H1 (cell line): ENCODE measurements around the gene SPOCK3.

ENCODE experiments used
- CEBPB ChIP-seq: IDR thresholded peaks from 2 replicates; pipeline ENCODE4 v1.6.1; 2012; ENCODE audit warnings: low read depth, low read length
- CTCF ChIP-seq, 3 experiments: IDR thresholded peaks; 1 replicate in 2 of 3; 2 replicates in 1 of 3; pipeline versions ENCODE4 v1.5.1 to v1.6.1; 2011; ENCODE audit warnings: low read length in 3 of 3, mild to moderate bottlenecking in 3 of 3, inconsistent platforms in 2 of 3, low read depth in 1 of 3, moderate library complexity in 1 of 3; ENCODE audit not compliant: insufficient read depth in 1 of 3; ENCODE audit errors: control extremely low read depth in 1 of 3
- EP300 ChIP-seq, 2 experiments: IDR thresholded peaks; 1 replicate in 1 of 2; 2 replicates in 1 of 2; pipeline ENCODE4 v1.6.1; 2011 to 2012; ENCODE audit warnings: low read depth in 2 of 2, low read length in 2 of 2, mild to moderate bottlenecking in 2 of 2, borderline replicate concordance in 1 of 2, inconsistent platforms in 1 of 2, moderate library complexity in 1 of 2
- HDAC6 ChIP-seq: IDR thresholded peaks from one replicate; pipeline ENCODE4 v1.7.1; 2012; ENCODE audit warnings: low read depth, mild to moderate bottlenecking, inconsistent platforms, low read length, moderate library complexity
- JUN ChIP-seq: IDR thresholded peaks from 2 replicates; pipeline ENCODE4 v1.6.1; 2011; ENCODE audit warnings: low read depth, mild to moderate bottlenecking, improper control_type of control experiment, low read length
- JUND ChIP-seq: IDR thresholded peaks from 2 replicates; pipeline ENCODE4 v1.6.1; 2011; ENCODE audit warnings: mild to moderate bottlenecking, improper control_type of control experiment, low read length
- MAFK ChIP-seq: IDR thresholded peaks from 2 replicates; pipeline ENCODE4 v1.6.1; 2012; ENCODE audit warnings: low read depth, mild to moderate bottlenecking, improper control_type of control experiment, low read length
- POLR2A ChIP-seq, 2 experiments: IDR thresholded peaks; 1 replicate in 1 of 2; 2 replicates in 1 of 2; pipeline ENCODE4 v1.6.1; 2011; ENCODE audit warnings: low read depth in 2 of 2, low read length in 2 of 2, mild to moderate bottlenecking in 2 of 2; ENCODE audit errors: control extremely low read depth in 1 of 2
- SIN3A ChIP-seq, 2 experiments: IDR thresholded peaks in 1 of 2; conservative IDR thresholded peaks in 1 of 2; 2 replicates each; pipeline ENCODE4 v1.6.1; 2011 to 2012; ENCODE audit warnings: low read length in 2 of 2, improper control_type of control experiment in 1 of 2, low read depth in 1 of 2, mild to moderate bottlenecking in 1 of 2
- TF ChIP-seq, protein P1 (sequence below): IDR thresholded peaks from 2 replicates; pipeline ENCODE4 v1.6.1; 2011; ENCODE audit warnings: low read length, improper control_type of control experiment

GRCh38 chr4:167117273-167117672 is 117.0 kb downstream of the SPOCK3 start:
- TF ChIP-seq CTCF (IDR thresholded peaks at IDR 0.05; ENCODE audit: control extremely low read depth in 1 of 3, insufficient read depth in 1 of 3, low read depth in 1 of 3, low read length in 3 of 3) (no peak), MAFK (no peak), SIN3A (conservative IDR thresholded peaks at IDR 0.05 in 1 of 2, IDR thresholded peaks at IDR 0.05 in 1 of 2; ENCODE audit: low read depth in 1 of 2, low read length in 2 of 2) (no peak), EP300 (IDR thresholded peaks at IDR 0.05; ENCODE audit: borderline replicate concordance in 1 of 2, low read depth in 2 of 2, low read length in 2 of 2) (no peak), JUND (no peak), HDAC6 (no peak), CEBPB (no peak), POLR2A (IDR thresholded peaks at IDR 0.05; ENCODE audit: control extremely low read depth in 1 of 2, low read depth in 2 of 2, low read length in 2 of 2) (no peak), JUN (no peak)
- TF ChIP-seq, protein P1, sequence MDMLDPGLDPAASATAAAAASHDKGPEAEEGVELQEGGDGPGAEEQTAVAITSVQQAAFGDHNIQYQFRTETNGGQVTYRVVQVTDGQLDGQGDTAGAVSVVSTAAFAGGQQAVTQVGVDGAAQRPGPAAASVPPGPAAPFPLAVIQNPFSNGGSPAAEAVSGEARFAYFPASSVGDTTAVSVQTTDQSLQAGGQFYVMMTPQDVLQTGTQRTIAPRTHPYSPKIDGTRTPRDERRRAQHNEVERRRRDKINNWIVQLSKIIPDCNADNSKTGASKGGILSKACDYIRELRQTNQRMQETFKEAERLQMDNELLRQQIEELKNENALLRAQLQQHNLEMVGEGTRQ, result no peak
